ENCODE measurements around the gene WNT5B. TPM values are rescaled to one million over a fixed set of nuclear protein-coding genes. Genes with fewer than 3 reads are reported as not detected.

WNT5B gene
- total and polyA plus RNA-seq, 2 experiments from 2014 or later, result 152 to 240 TPM

DNA sequence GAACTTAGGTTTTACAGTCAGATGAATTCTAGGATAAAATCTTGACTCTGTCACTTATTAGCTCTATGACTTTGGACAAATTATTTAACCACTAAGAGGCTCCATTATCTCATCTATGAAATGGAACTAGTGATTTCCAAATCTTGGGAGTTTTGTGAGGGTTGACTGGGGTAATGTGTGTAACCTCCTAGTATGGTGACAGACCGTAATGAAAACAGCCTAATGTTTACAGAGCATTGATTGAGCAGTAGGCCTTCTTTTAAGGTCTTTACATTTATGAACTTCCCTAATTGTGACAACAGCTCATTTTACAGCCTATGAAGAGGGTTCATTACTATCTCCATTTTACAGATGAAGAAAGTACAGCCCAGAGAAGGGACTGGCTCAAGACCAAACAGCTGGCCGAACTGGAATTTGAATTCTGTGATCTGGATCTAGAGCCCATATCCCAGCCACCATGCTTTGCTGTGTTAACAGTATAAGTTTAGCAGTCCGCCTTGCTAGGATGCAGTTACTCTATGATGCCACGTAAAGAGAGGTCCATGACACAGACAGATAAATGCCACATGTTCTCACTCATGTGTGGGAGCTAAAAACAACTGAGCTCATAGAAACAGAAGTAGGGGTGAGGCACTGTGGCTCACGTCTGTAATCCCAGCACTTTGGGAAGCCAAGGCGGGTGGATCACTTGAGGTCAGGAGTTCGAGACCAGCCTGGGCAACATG lies 25.6 kb upstream of the WNT5B start:
- Histone ChIP-seq H3K4me1 (ENCODE audit: low read depth) (peaks cover 16% of the 10 kb centered on the region), H3K4me3 (no peak overlapping the region), H3K27me3 (no peaks in the 10 kb centered on the region), H3K27ac (peak overlapping the region; percentile 46), H3K9me3 (ENCODE audit: low read depth) (no peaks in the 10 kb centered on the region), H3K36me3 (no peaks in the 10 kb centered on the region)
- TF ChIP-seq CTCF (IDR thresholded peaks at IDR 0.05; ENCODE audit: low read depth, low read length), result no peak
- DNase-seq (ENCODE audit: low read depth in 1 of 2, low spot score in 1 of 2), result no peak

DNA sequence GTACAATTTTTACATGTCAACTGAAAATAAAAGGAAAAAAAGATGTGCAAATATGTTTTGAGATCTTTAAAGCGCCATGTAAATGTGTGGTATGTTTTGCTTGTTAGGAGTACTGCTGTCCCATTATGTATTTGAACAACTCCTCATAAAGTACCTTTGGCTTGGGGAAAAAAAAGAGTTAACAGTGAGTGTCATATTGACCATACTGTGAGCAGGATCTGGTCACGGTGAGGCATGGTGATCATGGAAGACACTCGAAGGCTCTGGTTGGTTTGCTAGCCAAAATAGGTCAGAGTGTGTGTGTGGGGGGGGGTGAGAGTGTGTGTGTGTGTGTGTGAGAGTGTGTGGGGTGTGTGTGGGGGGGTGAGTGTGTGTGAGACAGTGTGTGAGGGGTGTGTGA lies 24.6 kb upstream of the WNT5B start:
- H3K36me3 ChIP-seq, result no peaks in the 10 kb centered on the region
- no peaks in the 10 kb centered on the region for H3K9me3 ChIP-seq (ENCODE audit: low read depth)
- no peak overlapping the region for H3K4me3 ChIP-seq
- no peak for DNase-seq (ENCODE audit: low read depth in 1 of 2, low spot score in 1 of 2)
- H3K27me3 ChIP-seq, result no peaks in the 10 kb centered on the region
- peak overlapping the region; percentile 46 for H3K27ac ChIP-seq
- H3K4me1 ChIP-seq (ENCODE audit: low read depth), result peaks cover 16% of the 10 kb centered on the region
- no peak for TF ChIP-seq CTCF (IDR thresholded peaks at IDR 0.05; ENCODE audit: low read depth, low read length)

DNA sequence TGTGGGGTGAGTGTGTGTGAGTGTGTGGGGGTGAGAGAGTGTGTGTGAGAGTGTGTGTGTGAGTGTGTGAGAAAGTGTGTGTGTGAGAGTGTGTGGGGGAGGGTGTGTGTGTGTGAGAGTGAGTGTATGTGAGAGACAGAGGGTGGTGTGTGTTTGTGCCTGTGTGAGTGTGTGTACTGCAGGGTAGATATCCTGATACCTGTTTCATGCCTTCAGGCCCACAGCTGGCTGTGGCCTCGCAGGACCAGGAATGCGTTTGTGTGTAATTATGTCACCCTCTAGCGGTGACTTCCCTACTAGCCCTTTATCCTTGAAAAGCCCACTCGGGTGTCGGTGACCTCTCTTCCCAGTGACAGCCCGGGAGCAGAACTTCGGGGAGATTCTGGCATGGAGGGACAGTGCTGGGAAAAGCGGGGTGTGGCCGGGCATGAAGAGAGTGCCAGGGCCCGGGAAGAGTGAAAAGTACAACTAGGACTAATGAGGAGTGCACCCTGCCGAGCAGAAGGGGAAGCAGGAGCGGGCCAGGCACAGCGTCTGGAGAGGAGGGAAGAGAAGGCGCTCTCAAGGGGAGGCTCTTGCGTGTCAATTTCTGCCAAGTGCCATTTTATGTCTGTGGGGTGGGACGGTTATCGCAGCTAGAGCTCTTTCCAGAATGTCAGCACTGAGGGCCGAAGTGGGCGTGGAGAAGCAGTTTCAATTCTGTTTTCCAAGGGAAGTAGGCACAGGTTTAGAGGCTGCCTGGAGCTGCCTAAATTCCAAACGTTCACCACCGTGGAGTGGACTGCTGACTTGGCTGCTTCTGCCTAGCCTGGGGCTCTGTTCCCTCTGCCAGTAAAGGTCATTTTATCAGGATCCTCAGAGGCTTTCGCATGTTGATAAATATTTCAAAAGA lies 23.7 kb upstream of the WNT5B start:
- Histone ChIP-seq H3K36me3 (no peaks in the 10 kb centered on the region), H3K4me3 (peak overlapping the region; percentile 17), H3K27me3 (no peaks in the 10 kb centered on the region), H3K27ac (peak overlapping the region; percentile 92), H3K9me3 (ENCODE audit: low read depth) (no peaks in the 10 kb centered on the region), H3K4me1 (ENCODE audit: low read depth) (peaks cover 16% of the 10 kb centered on the region)
- TF ChIP-seq CTCF (IDR thresholded peaks at IDR 0.05; ENCODE audit: low read depth, low read length), result peak; percentile 76
- peak; percentile 86 to 88 for DNase-seq (ENCODE audit: low read depth in 1 of 2, low spot score in 1 of 2)

DNA sequence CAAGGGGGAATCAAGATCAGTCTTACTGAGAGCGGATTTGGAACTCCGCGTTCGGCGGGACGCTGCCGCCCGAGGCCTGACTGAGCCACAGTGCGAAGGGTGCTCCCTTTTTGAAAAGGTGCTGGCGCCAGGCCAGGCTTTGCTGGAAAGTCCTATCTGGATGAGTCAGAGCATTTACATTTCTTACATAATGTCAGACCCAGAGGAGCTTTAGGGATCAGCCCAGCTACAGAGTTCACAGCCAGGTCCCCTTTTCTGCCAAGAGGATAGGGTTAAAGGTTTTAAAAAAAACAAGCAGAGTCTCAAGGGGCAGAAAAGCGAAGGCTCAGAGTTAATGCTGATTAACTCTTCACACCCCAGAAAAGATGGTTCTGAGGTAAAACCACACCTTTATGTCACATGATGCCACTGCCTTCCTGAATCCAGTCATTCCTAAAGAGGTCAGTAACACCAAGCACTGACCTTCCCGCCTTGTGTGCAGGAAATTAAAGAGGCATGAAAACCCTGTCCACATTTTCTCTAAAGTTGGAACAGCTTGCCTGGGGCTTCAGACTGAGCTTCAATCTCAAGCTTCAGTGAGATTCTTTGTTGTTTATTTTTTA lies 22.9 kb upstream of the WNT5B start:
- DNase-seq (ENCODE audit: low read depth in 1 of 2, low spot score in 1 of 2), result peak; percentile 81 to 91
- Histone ChIP-seq H3K27ac (peak overlapping the region; percentile 92), H3K4me3 (peak overlapping the region; percentile 17), H3K27me3 (no peaks in the 10 kb centered on the region), H3K9me3 (ENCODE audit: low read depth) (no peaks in the 10 kb centered on the region), H3K4me1 (ENCODE audit: low read depth) (peaks cover 16% of the 10 kb centered on the region), H3K36me3 (no peaks in the 10 kb centered on the region)
- no peak for TF ChIP-seq CTCF (IDR thresholded peaks at IDR 0.05; ENCODE audit: low read depth, low read length)

GRCh38 chr12:1607940-1608712 lies 20.9 kb upstream of the WNT5B start:
- H3K4me3 ChIP-seq, result no peak overlapping the region
- peak in 1 of 2 donors; percentile 55 for DNase-seq (ENCODE audit: low read depth in 1 of 2, low spot score in 1 of 2)
- H3K27ac ChIP-seq, result no peak overlapping the region
- no peaks in the 10 kb centered on the region for H3K27me3 ChIP-seq
- no peaks in the 10 kb centered on the region for H3K9me3 ChIP-seq (ENCODE audit: low read depth)
- TF ChIP-seq CTCF (IDR thresholded peaks at IDR 0.05; ENCODE audit: low read depth, low read length), result no peak
- H3K4me1 ChIP-seq (ENCODE audit: low read depth), result peaks cover 18% of the 10 kb centered on the region
- H3K36me3 ChIP-seq, result no peaks in the 10 kb centered on the region

Data from cardiac muscle cell (in vitro differentiated cells and primary cell).